HG02884 (cell line): ENCODE measurements around the gene PTPRJ.
"Not testable (repeated sequence)": the region's sequence is repeated elsewhere in the genome, so short reads cannot be mapped to it uniquely, and the experiment has no call there.

Experiments used
- ATAC-seq: cut with Tn5 transposase; IDR thresholded peaks from one replicate; pipeline ENCODE4 v1.9.1; 2021; ENCODE audit warnings: mild to moderate bottlenecking, moderate library complexity; ENCODE audit not compliant: unreplicated experiment

Gene PTPRJ

GRCh38 chr11:48184452-48184851 lies 204.1 kb downstream of the PTPRJ start:
- no peak for ATAC-seq

GRCh38 chr11:48190906-48191654 lies 210.7 kb downstream of the PTPRJ start:
- ATAC-seq = not testable (repeated sequence)

GRCh38 chr11:48193876-48194275 lies 213.5 kb downstream of the PTPRJ start:
- ATAC-seq = no peak

GRCh38 chr11:48207881-48208280 lies 227.5 kb downstream of the PTPRJ start:
- ATAC-seq = no peak

- no peak for ATAC-seq
Measured at GRCh38 chr11:48210052-48210451, 229.7 kb downstream of the PTPRJ start.

- no peak for ATAC-seq
Measured at GRCh38 chr11:48216510-48216909, 236.2 kb downstream of the PTPRJ start, which contains the start of gene OR4B1. Gene OR4B1 (plus strand): TSS chr11:48216810. CDS start chr11:48216810, 0 bp downstream.
